ENCODE data around the gene RNF25. TPM values are rescaled to one million over a fixed set of nuclear protein-coding genes. Genes with fewer than 3 reads are reported as not detected.

The RNF25 gene, protein sequence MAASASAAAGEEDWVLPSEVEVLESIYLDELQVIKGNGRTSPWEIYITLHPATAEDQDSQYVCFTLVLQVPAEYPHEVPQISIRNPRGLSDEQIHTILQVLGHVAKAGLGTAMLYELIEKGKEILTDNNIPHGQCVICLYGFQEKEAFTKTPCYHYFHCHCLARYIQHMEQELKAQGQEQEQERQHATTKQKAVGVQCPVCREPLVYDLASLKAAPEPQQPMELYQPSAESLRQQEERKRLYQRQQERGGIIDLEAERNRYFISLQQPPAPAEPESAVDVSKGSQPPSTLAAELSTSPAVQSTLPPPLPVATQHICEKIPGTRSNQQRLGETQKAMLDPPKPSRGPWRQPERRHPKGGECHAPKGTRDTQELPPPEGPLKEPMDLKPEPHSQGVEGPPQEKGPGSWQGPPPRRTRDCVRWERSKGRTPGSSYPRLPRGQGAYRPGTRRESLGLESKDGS
- total RNA-seq, result 10 to 100 TPM; 13.9 to 18.2 TPM

DNA sequence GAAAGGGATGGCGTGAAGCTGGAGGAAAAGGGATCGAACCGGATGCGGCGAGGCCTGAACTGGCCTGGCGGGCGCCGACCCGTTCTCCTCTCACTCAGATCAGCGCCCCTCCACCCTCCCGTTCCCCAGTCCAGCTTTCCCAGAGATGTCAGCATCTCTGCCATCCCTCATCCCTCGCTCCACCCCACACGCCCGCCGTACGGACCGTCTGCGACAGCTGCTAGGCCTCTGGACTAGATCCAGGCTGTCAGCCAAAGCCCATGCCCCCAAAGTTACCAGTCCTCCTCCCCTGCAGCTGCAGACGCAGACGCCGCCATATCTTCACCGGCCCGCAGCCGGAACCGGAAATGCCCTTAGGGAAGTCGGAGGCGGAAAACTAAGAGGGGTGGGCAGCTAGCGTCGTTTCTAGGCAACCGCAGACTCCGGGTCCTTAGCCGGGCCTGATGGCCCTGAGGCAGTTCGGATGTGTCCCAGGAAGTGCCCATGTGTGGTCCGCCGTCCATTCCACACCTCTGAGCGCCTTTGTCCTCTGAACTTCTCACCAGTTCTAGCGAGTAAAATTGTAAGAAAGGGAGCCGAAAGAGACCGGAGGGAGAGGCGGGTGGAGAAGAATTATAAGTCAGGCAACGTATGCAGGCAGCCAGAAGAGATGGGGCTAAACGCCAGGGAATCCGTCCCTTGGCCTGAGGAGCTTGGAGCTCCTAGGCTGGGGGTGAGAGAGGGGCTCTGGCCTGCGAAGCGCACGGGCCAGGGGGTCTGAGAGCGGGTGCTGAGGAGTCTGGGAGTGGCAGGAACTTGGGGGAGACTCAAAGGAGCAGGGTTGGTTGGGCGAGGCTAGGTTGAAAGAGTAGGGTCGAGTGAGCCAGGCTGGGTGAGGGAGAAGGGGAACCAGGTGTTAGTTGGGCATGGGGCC, at the start of gene RNF25, which contains the start of gene STK36:
Gene RNF25, minus strand, starts transcription at position 349 of the 913 bp plus-strand sequence. Its CDS starts 32 bp downstream, at position 317.
Gene STK36, plus strand, starts transcription at position 433 of the 913 bp plus-strand sequence. CDS start 744 bp downstream, outside the sequence.
- H3K9me3 ChIP-seq, result no peaks in the 10 kb centered on the region
- no peaks in the 10 kb centered on the region for H3K27me3 ChIP-seq
- TF ChIP-seq, protein P1, sequence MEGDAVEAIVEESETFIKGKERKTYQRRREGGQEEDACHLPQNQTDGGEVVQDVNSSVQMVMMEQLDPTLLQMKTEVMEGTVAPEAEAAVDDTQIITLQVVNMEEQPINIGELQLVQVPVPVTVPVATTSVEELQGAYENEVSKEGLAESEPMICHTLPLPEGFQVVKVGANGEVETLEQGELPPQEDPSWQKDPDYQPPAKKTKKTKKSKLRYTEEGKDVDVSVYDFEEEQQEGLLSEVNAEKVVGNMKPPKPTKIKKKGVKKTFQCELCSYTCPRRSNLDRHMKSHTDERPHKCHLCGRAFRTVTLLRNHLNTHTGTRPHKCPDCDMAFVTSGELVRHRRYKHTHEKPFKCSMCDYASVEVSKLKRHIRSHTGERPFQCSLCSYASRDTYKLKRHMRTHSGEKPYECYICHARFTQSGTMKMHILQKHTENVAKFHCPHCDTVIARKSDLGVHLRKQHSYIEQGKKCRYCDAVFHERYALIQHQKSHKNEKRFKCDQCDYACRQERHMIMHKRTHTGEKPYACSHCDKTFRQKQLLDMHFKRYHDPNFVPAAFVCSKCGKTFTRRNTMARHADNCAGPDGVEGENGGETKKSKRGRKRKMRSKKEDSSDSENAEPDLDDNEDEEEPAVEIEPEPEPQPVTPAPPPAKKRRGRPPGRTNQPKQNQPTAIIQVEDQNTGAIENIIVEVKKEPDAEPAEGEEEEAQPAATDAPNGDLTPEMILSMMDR (IDR thresholded peaks at IDR 0.05), result no peak
- H3K4me3 ChIP-seq, result peak within 1 kb of the TSS; percentile 85 to 88
- H3K36me3 ChIP-seq, result peaks cover 31% of the 10 kb centered on the region
- peak within 1 kb of the TSS; percentile 67 to 75 for H3K27ac ChIP-seq
- DNase-seq (ENCODE audit: low spot score), result peak; percentile 82
- H3K4me1 ChIP-seq, result peaks cover 0 to 17% of the 10 kb centered on the region in 2 donors

DNA sequence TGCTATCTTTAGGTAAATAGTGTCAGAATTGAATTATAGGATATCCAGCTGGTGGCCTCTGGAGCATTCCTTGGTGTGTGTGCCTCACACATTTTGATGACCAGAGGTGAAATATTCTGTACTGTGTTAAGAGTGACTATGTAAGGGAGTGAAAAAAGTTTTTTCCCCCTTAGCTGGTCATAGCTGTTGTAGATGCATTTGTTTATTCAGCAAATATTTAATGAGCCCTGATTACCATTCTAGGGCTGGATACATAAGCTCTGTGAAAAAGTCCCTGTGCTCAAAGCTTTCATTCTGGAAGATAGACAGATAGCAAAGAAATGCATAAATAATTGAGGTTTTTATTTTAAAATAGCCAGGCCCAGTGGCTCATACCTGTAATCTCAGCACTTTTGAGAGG, 49.7 kb upstream of the RNF25 start:
- Histone ChIP-seq H3K4me3 (no peak overlapping the region), H3K9me3 (peaks cover 3 to 12% of the 10 kb centered on the region in 2 donors), H3K27ac (no peak overlapping the region), H3K27me3 (no peaks in the 10 kb centered on the region), H3K36me3 (no peaks in the 10 kb centered on the region), H3K4me1 (peaks cover 0 to 6% of the 10 kb centered on the region in 2 donors)
- TF ChIP-seq, protein P1 (IDR thresholded peaks at IDR 0.05), result no peak
- no peak for DNase-seq (ENCODE audit: low spot score)

DNA sequence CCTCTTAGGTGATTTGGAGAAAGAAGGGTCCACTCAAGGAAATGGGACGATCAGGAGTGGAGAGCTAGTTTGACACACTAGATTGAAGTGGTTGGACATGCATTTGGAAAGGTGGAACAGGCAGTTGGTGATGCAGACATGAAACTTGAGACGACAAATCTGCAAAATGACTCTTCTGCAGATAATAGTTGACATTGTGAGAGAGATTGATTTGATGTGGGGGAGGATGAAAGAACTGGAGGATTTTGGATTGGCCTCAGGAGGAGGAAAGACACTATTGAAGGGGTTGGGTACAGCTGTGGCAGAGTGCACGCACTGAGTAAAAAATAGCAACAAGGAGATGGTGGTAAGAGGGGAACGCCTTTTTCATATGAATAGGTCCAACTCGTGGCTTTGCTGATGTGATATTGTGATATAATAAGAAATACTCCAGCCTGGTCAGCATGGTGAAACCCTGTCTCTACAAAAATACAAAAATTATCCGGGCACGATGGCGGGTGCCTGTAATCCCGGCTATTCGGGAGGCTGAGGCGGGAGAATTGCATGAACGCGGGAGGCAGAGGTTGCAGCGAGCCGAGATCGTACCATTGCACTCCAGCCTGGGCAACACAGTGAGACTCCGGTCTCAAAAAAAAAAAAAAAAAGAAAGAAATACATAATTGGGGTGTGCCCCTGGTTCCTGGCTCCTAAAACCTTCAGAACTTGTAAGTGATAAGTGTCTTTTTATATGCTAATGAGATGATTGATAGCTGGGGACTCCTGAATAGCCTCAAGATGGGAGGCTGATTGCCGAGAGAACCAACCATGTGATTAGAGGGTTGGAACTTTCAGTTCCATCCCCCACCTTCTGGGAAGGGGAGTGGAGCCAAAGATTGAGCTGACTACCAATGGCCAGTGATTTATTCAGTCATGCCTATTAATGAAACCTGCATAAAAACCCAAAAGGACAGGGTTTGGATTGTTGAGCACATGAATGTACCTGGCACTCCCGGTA, 48.5 kb upstream of the RNF25 start:
- no peak overlapping the region for H3K27ac ChIP-seq
- H3K36me3 ChIP-seq, result no peaks in the 10 kb centered on the region
- no peak overlapping the region for H3K4me3 ChIP-seq
- peaks cover 0 to under 1% of the 10 kb centered on the region in 2 donors for H3K9me3 ChIP-seq
- DNase-seq (ENCODE audit: low spot score), result no peak
- TF ChIP-seq, protein P1 (IDR thresholded peaks at IDR 0.05), result no peak
- peaks cover 0 to 6% of the 10 kb centered on the region in 2 donors for H3K4me1 ChIP-seq
- no peaks in the 10 kb centered on the region for H3K27me3 ChIP-seq

DNA sequence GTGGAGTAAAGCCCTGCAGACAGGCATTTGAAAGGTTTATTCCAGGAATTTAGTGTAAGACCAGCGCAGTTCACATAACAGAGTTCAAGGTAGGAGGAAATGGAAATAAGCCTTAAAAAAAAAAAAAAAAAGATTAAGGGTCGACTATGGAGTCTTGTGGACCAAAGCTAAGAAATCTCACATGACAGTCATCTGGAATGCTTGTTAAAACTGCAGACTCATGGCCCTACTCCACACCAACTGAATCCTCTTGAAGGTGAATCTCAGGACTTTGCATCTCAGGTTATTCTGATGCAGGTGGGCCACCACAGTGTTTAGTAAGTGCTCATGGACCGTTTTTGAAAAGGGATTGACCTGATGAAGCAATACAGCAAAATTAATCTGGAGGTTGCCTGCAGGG, 47.7 kb upstream of the RNF25 start:
- Histone ChIP-seq H3K27ac (no peak overlapping the region), H3K4me3 (no peak overlapping the region), H3K9me3 (no peaks in the 10 kb centered on the region), H3K4me1 (peaks cover 0 to 6% of the 10 kb centered on the region in 2 donors), H3K36me3 (no peaks in the 10 kb centered on the region), H3K27me3 (no peaks in the 10 kb centered on the region)
- DNase-seq (ENCODE audit: low spot score), result no peak
- TF ChIP-seq, protein P1 (IDR thresholded peaks at IDR 0.05), result no peak

DNA sequence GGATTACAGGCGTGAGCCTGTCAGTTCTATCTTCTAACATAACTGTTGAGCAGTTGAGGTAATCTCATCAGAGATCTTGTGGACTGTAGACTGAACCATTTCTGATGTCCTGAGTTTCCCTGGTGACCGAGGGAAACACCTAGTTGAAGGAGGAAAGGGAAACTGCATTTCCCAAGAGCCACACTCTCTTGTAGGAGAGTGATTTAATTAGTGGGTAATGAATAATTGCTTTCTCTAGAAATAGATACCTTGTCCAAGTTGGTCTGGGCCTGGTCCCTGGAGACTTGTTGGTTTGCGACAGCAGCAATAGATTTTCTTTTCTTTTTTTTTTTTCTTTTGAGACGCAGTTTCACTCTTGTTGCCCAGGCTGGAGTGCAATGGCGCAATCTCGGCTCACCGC, 46.3 kb upstream of the RNF25 start:
- TF ChIP-seq, protein P1 (IDR thresholded peaks at IDR 0.05), result no peak
- Histone ChIP-seq H3K27me3 (no peaks in the 10 kb centered on the region), H3K4me3 (no peak overlapping the region), H3K9me3 (no peaks in the 10 kb centered on the region), H3K27ac (no peak overlapping the region), H3K36me3 (no peaks in the 10 kb centered on the region), H3K4me1 (peaks cover 0 to 8% of the 10 kb centered on the region in 2 donors)
- DNase-seq (ENCODE audit: low spot score), result no peak
